BLaER1 (cell line): ENCODE data around the gene SLC6A15.

Source experiments
- H3K27ac ChIP-seq: shearing (Covaris generic); formaldehyde crosslinking; 2 replicates; pipeline ENCODE4 v1.8.1; 2022
- H3K27me3 ChIP-seq: shearing (Covaris generic); formaldehyde crosslinking; 2 replicates; pipeline ENCODE4 v1.8.1; 2022
- H3K36me3 ChIP-seq: shearing (Covaris generic); formaldehyde crosslinking; 2 replicates; pipeline ENCODE4 v1.8.1; 2022
- H3K4me1 ChIP-seq: shearing (Covaris generic); formaldehyde crosslinking; 2 replicates; pipeline ENCODE4 v1.8.1; 2022
- H3K4me2 ChIP-seq: shearing (Covaris generic); formaldehyde crosslinking; 2 replicates; pipeline ENCODE4 v1.8.1; 2022
- H3K4me3 ChIP-seq: shearing (Covaris generic); formaldehyde crosslinking; 2 replicates; pipeline ENCODE4 v1.8.1; 2022
- H3K9ac ChIP-seq: shearing (Covaris generic); formaldehyde crosslinking; 2 replicates; pipeline ENCODE4 v1.8.1; 2022
- H3K9me3 ChIP-seq: shearing (Covaris generic); formaldehyde crosslinking; 2 replicates; pipeline ENCODE4 v1.8.1; 2022
- H4K20me1 ChIP-seq: shearing (Covaris generic); formaldehyde crosslinking; 2 replicates; pipeline ENCODE4 v1.8.1; 2022
- Cebpa-rat ChIP-seq: shearing (Covaris generic); IDR thresholded peaks from 2 replicates; pipeline ENCODE4 v1.8.1; 2022

SLC6A15 gene

GRCh38 chr12:84875241-84875640 is 37.4 kb downstream of the SLC6A15 start:
- H3K27me3 ChIP-seq = no peaks in the 10 kb centered on the region
- H3K9me3 ChIP-seq = no peaks in the 10 kb centered on the region
- no peak for TF ChIP-seq Cebpa-rat
- H4K20me1 ChIP-seq = no peaks in the 10 kb centered on the region
- H3K36me3 ChIP-seq = no peaks in the 10 kb centered on the region
- no peak overlapping the region for H3K4me3 ChIP-seq
- H3K9ac ChIP-seq = no peak overlapping the region
- H3K4me1 ChIP-seq = peaks cover 10% of the 10 kb centered on the region
- H3K4me2 ChIP-seq = no peak overlapping the region
- no peak overlapping the region for H3K27ac ChIP-seq

GRCh38 chr12:84874825-84875139 is 37.8 kb downstream of the SLC6A15 start:
- H3K4me2 ChIP-seq = no peak overlapping the region
- TF ChIP-seq Cebpa-rat = no peak
- no peak overlapping the region for H3K4me3 ChIP-seq
- no peaks in the 10 kb centered on the region for H3K36me3 ChIP-seq
- H3K9ac ChIP-seq = no peak overlapping the region
- peaks cover 10% of the 10 kb centered on the region for H3K4me1 ChIP-seq
- H4K20me1 ChIP-seq = no peaks in the 10 kb centered on the region
- no peaks in the 10 kb centered on the region for H3K27me3 ChIP-seq
- H3K9me3 ChIP-seq = no peaks in the 10 kb centered on the region
- no peak overlapping the region for H3K27ac ChIP-seq

- Histone ChIP-seq H3K9ac (no peak overlapping the region), H4K20me1 (no peaks in the 10 kb centered on the region), H3K36me3 (no peaks in the 10 kb centered on the region), H3K4me2 (no peak overlapping the region), H3K9me3 (no peaks in the 10 kb centered on the region), H3K4me3 (no peak overlapping the region), H3K27ac (no peak overlapping the region), H3K4me1 (peaks cover 10% of the 10 kb centered on the region), H3K27me3 (no peaks in the 10 kb centered on the region)
- TF ChIP-seq Cebpa-rat = no peak
These were observed 38.3 kb downstream of the SLC6A15 start for GRCh38 chr12:84874125-84874824.

GRCh38 chr12:84862186-84862585 is 50.4 kb downstream of the SLC6A15 start:
- Histone ChIP-seq H3K27ac (no peak overlapping the region), H4K20me1 (no peaks in the 10 kb centered on the region), H3K27me3 (no peaks in the 10 kb centered on the region), H3K4me2 (no peak overlapping the region), H3K4me3 (no peak overlapping the region), H3K4me1 (no peaks in the 10 kb centered on the region), H3K36me3 (no peaks in the 10 kb centered on the region), H3K9me3 (no peaks in the 10 kb centered on the region), H3K9ac (no peak overlapping the region)
- no peak for TF ChIP-seq Cebpa-rat

GRCh38 chr12:84860718-84861117 is 51.9 kb downstream of the SLC6A15 start:
- TF ChIP-seq Cebpa-rat = no peak
- H3K4me2 ChIP-seq = no peak overlapping the region
- no peaks in the 10 kb centered on the region for H3K9me3 ChIP-seq
- H3K4me1 ChIP-seq = no peaks in the 10 kb centered on the region
- H3K27ac ChIP-seq = no peak overlapping the region
- no peaks in the 10 kb centered on the region for H4K20me1 ChIP-seq
- H3K36me3 ChIP-seq = no peaks in the 10 kb centered on the region
- H3K9ac ChIP-seq = no peak overlapping the region
- no peaks in the 10 kb centered on the region for H3K27me3 ChIP-seq
- H3K4me3 ChIP-seq = no peak overlapping the region

- Histone ChIP-seq H3K36me3 (no peaks in the 10 kb centered on the region), H3K9ac (no peak overlapping the region), H3K4me3 (no peak overlapping the region), H3K4me1 (no peaks in the 10 kb centered on the region), H3K4me2 (no peak overlapping the region), H3K9me3 (no peaks in the 10 kb centered on the region), H4K20me1 (no peaks in the 10 kb centered on the region), H3K27ac (no peak overlapping the region), H3K27me3 (no peaks in the 10 kb centered on the region)
- TF ChIP-seq Cebpa-rat = no peak
These were observed 53.8 kb downstream of the SLC6A15 start for GRCh38 chr12:84858796-84859195.

- no peaks in the 10 kb centered on the region for H3K9me3 ChIP-seq
- H3K36me3 ChIP-seq = no peaks in the 10 kb centered on the region
- H4K20me1 ChIP-seq = no peaks in the 10 kb centered on the region
- no peak overlapping the region for H3K9ac ChIP-seq
- TF ChIP-seq Cebpa-rat = no peak
- no peak overlapping the region for H3K4me2 ChIP-seq
- no peaks in the 10 kb centered on the region for H3K4me1 ChIP-seq
- H3K27ac ChIP-seq = no peak overlapping the region
- no peaks in the 10 kb centered on the region for H3K27me3 ChIP-seq
- H3K4me3 ChIP-seq = no peak overlapping the region
These were observed 54.9 kb downstream of the SLC6A15 start for GRCh38 chr12:84857525-84858208.

GRCh38 chr12:84856156-84856900 is 56.3 kb downstream of the SLC6A15 start:
- no peak for TF ChIP-seq Cebpa-rat
- Histone ChIP-seq H3K27me3 (no peaks in the 10 kb centered on the region), H3K36me3 (no peaks in the 10 kb centered on the region), H3K27ac (no peak overlapping the region), H3K9me3 (no peaks in the 10 kb centered on the region), H3K4me2 (no peak overlapping the region), H3K4me1 (no peaks in the 10 kb centered on the region), H3K9ac (no peak overlapping the region), H4K20me1 (no peaks in the 10 kb centered on the region), H3K4me3 (no peak overlapping the region)

- Histone ChIP-seq H3K27ac (no peak overlapping the region), H3K9ac (no peak overlapping the region), H3K27me3 (no peaks in the 10 kb centered on the region), H3K36me3 (no peaks in the 10 kb centered on the region), H3K9me3 (no peaks in the 10 kb centered on the region), H4K20me1 (no peaks in the 10 kb centered on the region), H3K4me2 (no peak overlapping the region), H3K4me1 (no peaks in the 10 kb centered on the region), H3K4me3 (no peak overlapping the region)
- TF ChIP-seq Cebpa-rat = no peak
These were observed 68.9 kb downstream of the SLC6A15 start for GRCh38 chr12:84843593-84844144.
